ENCODE results near the gene RALGAPA2.

Gene RALGAPA2

GRCh38 chr20:20683020-20683419, 29.4 kb downstream of the RALGAPA2 start:
- DNase-seq, result no peak

GRCh38 chr20:20680991-20681508, 31.4 kb downstream of the RALGAPA2 start:
- DNase-seq, result peak; percentile 8

- DNase-seq, result no peak
Observed at GRCh38 chr20:20679316-20679715, 33.1 kb downstream of the RALGAPA2 start.

GRCh38 chr20:20677186-20677585, 35.3 kb downstream of the RALGAPA2 start:
- DNase-seq, result no peak

GRCh38 chr20:20668639-20669038, 43.8 kb downstream of the RALGAPA2 start:
- DNase-seq, result no peak

GRCh38 chr20:20666359-20666758, 46.1 kb downstream of the RALGAPA2 start:
- peak; percentile 57 for DNase-seq

GRCh38 chr20:20665606-20666332, 46.7 kb downstream of the RALGAPA2 start:
- no peak for DNase-seq

- DNase-seq, result peak; percentile 39
Observed at GRCh38 chr20:20664795-20665589, 47.5 kb downstream of the RALGAPA2 start.

GRCh38 chr20:20663841-20664240, 48.6 kb downstream of the RALGAPA2 start:
- DNase-seq, result no peak

GRCh38 chr20:20658871-20659431, 53.5 kb downstream of the RALGAPA2 start:
- no peak for DNase-seq

GRCh38 chr20:20658123-20658522, 54.3 kb downstream of the RALGAPA2 start:
- no peak for DNase-seq

- no peak for DNase-seq
Observed at GRCh38 chr20:20657092-20657491, 55.4 kb downstream of the RALGAPA2 start.

- no peak for DNase-seq
Observed at GRCh38 chr20:20655883-20656282, 56.6 kb downstream of the RALGAPA2 start.

- no peak for DNase-seq
Observed at GRCh38 chr20:20649945-20650344, 62.5 kb downstream of the RALGAPA2 start.

GRCh38 chr20:20643927-20644326, 68.5 kb downstream of the RALGAPA2 start:
- no peak for DNase-seq

GRCh38 chr20:20641783-20642182, 70.7 kb downstream of the RALGAPA2 start:
- no peak for DNase-seq

- DNase-seq, result no peak
Observed at GRCh38 chr20:20638878-20639277, 73.6 kb downstream of the RALGAPA2 start.

GRCh38 chr20:20637998-20638725, 74.3 kb downstream of the RALGAPA2 start:
- no peak for DNase-seq

- no peak for DNase-seq
Observed at GRCh38 chr20:20635006-20635405, 77.4 kb downstream of the RALGAPA2 start.

GRCh38 chr20:20632644-20633043, 79.8 kb downstream of the RALGAPA2 start:
- DNase-seq, result no peak

- DNase-seq, result no peak
Observed at GRCh38 chr20:20630551-20630950, 81.9 kb downstream of the RALGAPA2 start.

- no peak for DNase-seq
Observed at GRCh38 chr20:20629556-20630188, 82.8 kb downstream of the RALGAPA2 start.

- DNase-seq, result no peak
Observed at GRCh38 chr20:20628314-20628713, 84.1 kb downstream of the RALGAPA2 start.

Measured in DMS79 treated with DMSO at 0.1 percent for 48 hours (cell line).